Sigmoid colon (tissue), 4 donors: ENCODE data around the gene LRRTM4.

ENCODE experiments used
- CTCF ChIP-seq, 4 experiments: fragments of 450-650 bp in 3 of 4; fragments of 200-600 bp in 1 of 4; IDR thresholded peaks; one replicate each; pipeline ENCODE4 v1.5.1; 2016 to 2019; ENCODE audit warnings: antibody characterized with exemption in 4 of 4, mild to moderate bottlenecking in 3 of 4, moderate library complexity in 2 of 4
- POLR2AphosphoS5 ChIP-seq, 4 donors: sonication (generic); formaldehyde crosslinking; IDR thresholded peaks; one replicate each; pipeline ENCODE4 v1.6.1; 2017; ENCODE audit warnings: antibody characterized with exemption in 4 of 4

- TF ChIP-seq CTCF (IDR thresholded peaks at IDR 0.05) (no peak), POLR2AphosphoS5 (IDR thresholded peaks at IDR 0.05) (no peak)
These were observed 38.1 kb downstream of the LRRTM4 start for GRCh38 chr2:77484026-77484425.
